Keratinocyte (primary cell): Measurements from ENCODE around the gene ASAP3. TPM values are rescaled to one million over a fixed set of nuclear protein-coding genes. Genes with fewer than 3 reads are reported as not detected.

Source experiments
- DNase-seq: peaks from one replicate; pipeline ENCODE4 v3.0.0-alpha.2; 2011; ENCODE audit warnings: low read depth, missing footprints, low spot score
- FAIRE-seq: peaks from 2 replicates; lab custom pipeline; 2011; peaks lifted over from hg19 to GRCh38; lab: Jason Lieb, UNC
- H2AFZ ChIP-seq: 2 replicates; pipeline ENCODE4 v1.6.0; 2012; ENCODE audit warnings: low read length, control low read depth, inconsistent platforms; ENCODE audit not compliant: control insufficient read depth
- H3K27ac ChIP-seq: 2 replicates; pipeline ENCODE4 v1.5.1; 2011; ENCODE audit warnings: low read length; ENCODE audit not compliant: control insufficient read depth, insufficient read depth
- H3K27me3 ChIP-seq: 3 replicates; pipeline ENCODE4 v1.6.0; 2011; ENCODE audit warnings: low read length; ENCODE audit not compliant: control insufficient read depth, insufficient read depth; ENCODE audit errors: extremely low read depth
- H3K36me3 ChIP-seq, 2 experiments: 2 replicates in 1 of 2; 3 replicates in 1 of 2; pipeline ENCODE4 v1.5.1; 2011; ENCODE audit warnings: low read length in 2 of 2, mild to moderate bottlenecking in 1 of 2; ENCODE audit not compliant: control insufficient read depth in 2 of 2, insufficient read depth in 2 of 2; ENCODE audit errors: extremely low read depth in 1 of 2
- H3K4me1 ChIP-seq: 3 replicates; pipeline ENCODE4 v1.5.1; 2011; ENCODE audit warnings: low read length; ENCODE audit not compliant: control insufficient read depth, insufficient read depth; ENCODE audit errors: extremely low read depth
- H3K4me2 ChIP-seq: 3 replicates; pipeline ENCODE4 v1.6.0; 2011; ENCODE audit warnings: low read depth, low read length; ENCODE audit not compliant: control insufficient read depth, insufficient read depth; ENCODE audit errors: extremely low read depth
- H3K4me3 ChIP-seq, 3 experiments: fragments of 200-600 bp in 1 of 3; sonication (generic) in 1 of 3; 2 replicates in 2 of 3; 3 replicates in 1 of 3; pipeline ENCODE4 v1.5.1; 2011 to 2016; ENCODE audit warnings: low read length in 3 of 3, mild to moderate bottlenecking in 3 of 3, control low read depth in 2 of 3, inconsistent platforms in 1 of 3, low read depth in 1 of 3, mixed read lengths in 1 of 3, mixed run types in 1 of 3, moderate library complexity in 1 of 3; ENCODE audit not compliant: control insufficient read depth in 2 of 3, insufficient read depth in 2 of 3; ENCODE audit errors: extremely low read depth in 1 of 3
- H3K79me2 ChIP-seq: 2 replicates; pipeline ENCODE4 v1.6.0; 2012; ENCODE audit warnings: low read length; ENCODE audit not compliant: control insufficient read depth, insufficient read depth
- H3K9ac ChIP-seq: 3 replicates; pipeline ENCODE4 v1.6.0; 2011; ENCODE audit warnings: low read length; ENCODE audit not compliant: control insufficient read depth, insufficient read depth; ENCODE audit errors: extremely low read depth
- H3K9me1 ChIP-seq: 3 replicates; pipeline ENCODE4 v1.6.0; 2011; ENCODE audit warnings: low read length; ENCODE audit not compliant: control insufficient read depth, insufficient read depth; ENCODE audit errors: extremely low read depth
- H3K9me3 ChIP-seq: 2 replicates; pipeline ENCODE4 v1.5.1; 2012; ENCODE audit warnings: low read depth, low read length; ENCODE audit not compliant: control insufficient read depth
- H4K20me1 ChIP-seq: 3 replicates; pipeline ENCODE4 v1.6.0; 2011; ENCODE audit warnings: low read length; ENCODE audit not compliant: control insufficient read depth, insufficient read depth; ENCODE audit errors: extremely low read depth
- CTCF ChIP-seq, 3 experiments: IDR thresholded peaks in 1 of 3; conservative IDR thresholded peaks in 1 of 3; optimal IDR thresholded peaks in 1 of 3; 2 replicates in 2 of 3; 3 replicates in 1 of 3; pipeline versions ENCODE3 to v1.5.1; 2011; ENCODE audit warnings: low read length in 3 of 3, mild to moderate bottlenecking in 3 of 3, moderate library complexity in 2 of 3, control low read depth in 1 of 3, inconsistent platforms in 1 of 3; ENCODE audit not compliant: insufficient read depth in 2 of 3; ENCODE audit errors: extremely low read depth in 1 of 3
- EZH2 ChIP-seq: IDR thresholded peaks from one replicate; pipeline ENCODE4 v1.6.1; 2012; ENCODE audit warnings: inconsistent platforms, mild to moderate bottlenecking, low read length, moderate library complexity
- dilution Hi-C: fragments of 300-500 bp; cut with MboI; formaldehyde crosslinking; loops from one replicate; pipeline ENCODE4 v1.7.0; 2020; ENCODE audit warnings: low sequenced_read_pairs; ENCODE audit not compliant: extremely low pct_ligation_motif_present
- polyA plus RNA-seq, 5 experiments: library from polyadenylated mRNA; depleted of rRNA in 3 of 5; stranded (reverse) in 3 of 5; stranded (forward) in 1 of 5; unstranded in 1 of 5; fragments of >200 nt; gene quantifications; 1 replicate in 1 of 5; 2 replicates in 3 of 5; 3 replicates in 1 of 5; pipeline versions ENCODE4 v1.2.1 to v1.2.3, GENCODE V29; 2011 to 2012; ENCODE audit warnings: missing spikeins in 2 of 5, low read depth in 1 of 5, low replicate concordance in 1 of 5

Gene ASAP3
- polyA plus RNA-seq, 1 donor (not counting 4 experiments of a cell fraction or from before 2014, with no cell fraction given) = 11.4 TPM

DNA sequence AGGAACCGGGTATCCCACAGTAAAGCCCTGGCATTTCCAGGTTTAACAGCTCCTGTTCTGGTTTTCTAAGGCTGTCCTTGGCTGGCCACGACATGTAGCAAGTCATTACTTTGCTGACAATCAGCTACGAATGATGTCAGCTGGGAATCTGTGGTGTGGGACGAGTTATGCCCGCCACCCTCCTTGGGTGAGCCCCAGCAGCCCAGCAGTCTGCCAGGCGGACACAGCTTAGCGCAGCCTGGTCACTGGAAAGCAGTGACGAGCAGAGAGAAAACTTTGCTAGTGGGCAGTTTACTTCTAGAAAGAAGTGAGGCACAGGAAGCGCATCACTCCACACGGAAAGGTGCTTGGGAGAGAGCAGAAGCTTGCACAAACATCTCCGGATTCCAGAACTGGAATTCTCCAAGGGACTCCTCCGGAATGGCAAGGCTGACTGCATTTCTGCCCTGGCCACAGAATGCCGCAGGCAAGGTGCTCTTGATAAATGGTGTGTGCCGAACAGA, 98.8 kb downstream of the ASAP3 start:
- no peak for TF ChIP-seq CTCF (optimal IDR thresholded peaks at IDR 0.05 in 1 of 3, IDR thresholded peaks at IDR 0.05 in 1 of 3, conservative IDR thresholded peaks at IDR 0.05 in 1 of 3; ENCODE audit: extremely low read depth in 1 of 3, insufficient read depth in 2 of 3, low read length in 3 of 3)
- no peak for TF ChIP-seq EZH2
- peaks cover 22% of the 10 kb centered on the region for H3K4me1 ChIP-seq
- no peak overlapping the region for H2AFZ ChIP-seq
- no peak for DNase-seq
- no peak overlapping the region for H3K4me3 ChIP-seq
- H4K20me1 ChIP-seq = no peaks in the 10 kb centered on the region
- no peak for FAIRE-seq
- no peak overlapping the region for H3K9ac ChIP-seq
- H3K36me3 ChIP-seq = no peaks in the 10 kb centered on the region
- H3K27me3 ChIP-seq = no peaks in the 10 kb centered on the region
- H3K4me2 ChIP-seq = no peak overlapping the region
- no peaks in the 10 kb centered on the region for H3K79me2 ChIP-seq
- H3K27ac ChIP-seq = no peak overlapping the region
- peaks cover 3% of the 10 kb centered on the region for H3K9me1 ChIP-seq
- H3K9me3 ChIP-seq = no peaks in the 10 kb centered on the region
- dilution Hi-C loops = no loop called here

DNA sequence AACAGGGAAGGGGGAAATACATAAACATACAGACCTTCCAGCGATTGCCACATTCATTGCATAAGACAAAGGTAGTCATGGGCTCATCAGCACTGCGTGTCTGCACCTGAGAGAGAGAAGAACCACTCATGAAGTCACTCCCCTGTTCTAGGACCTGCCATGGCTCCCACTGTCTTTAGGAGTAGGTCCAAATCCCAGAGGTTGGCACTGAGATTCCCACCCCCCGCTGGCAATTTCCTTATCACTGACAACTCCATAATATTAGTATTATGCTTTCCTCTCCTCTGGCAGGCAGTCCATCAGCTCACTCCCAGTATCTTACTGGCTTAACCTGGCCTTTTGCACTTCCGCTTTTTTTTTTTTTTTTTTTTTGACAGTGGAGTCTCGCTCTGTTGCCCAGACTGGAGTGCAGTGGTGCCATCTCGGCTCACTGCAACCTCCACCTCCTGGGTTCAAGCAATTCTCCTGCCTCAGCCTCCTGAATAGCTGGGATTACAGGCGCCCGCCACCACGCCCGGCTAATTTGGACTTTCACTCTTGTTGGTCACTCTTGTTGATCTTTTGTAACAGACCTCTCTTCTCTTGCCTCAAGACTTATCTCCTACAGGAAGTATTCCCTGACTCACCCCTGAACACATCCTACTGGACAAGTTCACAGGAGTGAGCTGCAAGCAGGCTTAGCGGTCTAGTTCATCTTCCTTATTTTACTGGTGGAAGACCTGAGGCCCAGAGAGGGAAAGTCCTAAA, 99.5 kb downstream of the ASAP3 start:
- H3K27ac ChIP-seq = peak overlapping the region; percentile 72
- no peaks in the 10 kb centered on the region for H3K27me3 ChIP-seq
- H3K4me2 ChIP-seq = no peak overlapping the region
- H3K4me1 ChIP-seq = peaks cover 22% of the 10 kb centered on the region
- TF ChIP-seq CTCF (optimal IDR thresholded peaks at IDR 0.05 in 1 of 3, IDR thresholded peaks at IDR 0.05 in 1 of 3, conservative IDR thresholded peaks at IDR 0.05 in 1 of 3; ENCODE audit: extremely low read depth in 1 of 3, insufficient read depth in 2 of 3, low read length in 3 of 3) = no peak
- H4K20me1 ChIP-seq = no peaks in the 10 kb centered on the region
- no peak for DNase-seq
- dilution Hi-C loops = no loop called here
- no peaks in the 10 kb centered on the region for H3K36me3 ChIP-seq
- H2AFZ ChIP-seq = no peak overlapping the region
- H3K9ac ChIP-seq = no peak overlapping the region
- peak; percentile 78 for FAIRE-seq
- no peak overlapping the region for H3K4me3 ChIP-seq
- peaks cover 3% of the 10 kb centered on the region for H3K9me1 ChIP-seq
- H3K9me3 ChIP-seq = no peaks in the 10 kb centered on the region
- H3K79me2 ChIP-seq = no peaks in the 10 kb centered on the region
